Peyer's patch (tissue), 4 donors: ENCODE results near the gene UBE2Q2. TPM values are rescaled to one million over a fixed set of nuclear protein-coding genes. Genes with fewer than 3 reads are reported as not detected.
"Not testable (repeated sequence)": the region's sequence is repeated elsewhere in the genome, so short reads cannot be mapped to it uniquely, and the experiment has no call there.

ENCODE experiments used
- DNase-seq, 3 donors: peaks; one replicate each; pipeline ENCODE4 v3.0.0-alpha.2; 2017 to 2019
- H3K27ac ChIP-seq, 4 donors: fragments of 200-600 bp; sonication (generic); one replicate each; pipeline ENCODE4 v1.5.1; 2016 to 2019
- H3K27me3 ChIP-seq, 2 donors: fragments of 200-600 bp; sonication (generic); one replicate each; pipeline ENCODE4 v1.5.1; 2019
- H3K36me3 ChIP-seq, 3 donors: fragments of 200-600 bp; sonication (generic); one replicate each; pipeline ENCODE4 v1.5.1; 2016 to 2019
- H3K4me1 ChIP-seq, 4 donors: fragments of 200-600 bp; sonication (generic); one replicate each; pipeline ENCODE4 v1.5.1; 2016 to 2019
- H3K4me3 ChIP-seq, 4 donors: fragments of 200-600 bp; sonication (generic); 1 replicate in 3 of 4; 2 replicates in 1 of 4; pipeline ENCODE4 v1.5.1; 2016 to 2019; ENCODE audit warnings: mild to moderate bottlenecking in 1 of 4
- H3K9me3 ChIP-seq, 4 donors: fragments of 200-600 bp; sonication (generic); one replicate each; pipeline ENCODE4 v1.5.1; 2016 to 2019; ENCODE audit warnings: mild to moderate bottlenecking in 1 of 4
- POLR2A ChIP-seq, 2 donors: fragments of 450-650 bp; IDR thresholded peaks; one replicate each; pipeline ENCODE4 v1.5.1; 2017; ENCODE audit warnings: antibody characterized with exemption in 2 of 2, mild to moderate bottlenecking in 2 of 2, moderate library complexity in 2 of 2
- total RNA-seq, 4 donors: library from RNA; depleted of rRNA; stranded (reverse); fragments of >200 nt; gene quantifications; one replicate each; pipeline ENCODE4 v1.1.0, GENCODE V29; 2016
- TF ChIP-seq, protein P1 (sequence below), 6 experiments: fragments of 450-650 bp in 4 of 6; fragments of 200-600 bp in 2 of 6; sonication (generic) in 1 of 6; IDR thresholded peaks; one replicate each; pipeline ENCODE4 v1.5.1; 2017 to 2019; ENCODE audit warnings: antibody characterized with exemption in 6 of 6, mild to moderate bottlenecking in 3 of 6, moderate library complexity in 1 of 6

The UBE2Q2 gene
- total RNA-seq: 10 to 100 TPM in 2 of 4 donors, 1 to 10 TPM in 2; 9.3 to 52.0 (median 12.2) TPM

- peaks cover 0 to 13% (median 4%) of the 10 kb centered on the region in 4 donors for H3K4me1 ChIP-seq
- DNase-seq: peak; percentile 72 to 85 (median 73)
- H3K9me3 ChIP-seq: no peaks in the 10 kb centered on the region
- H3K27ac ChIP-seq: peak within 1 kb of the TSS; percentile 85 to 93 (median 88)
- no peaks in the 10 kb centered on the region for H3K36me3 ChIP-seq
- TF ChIP-seq, protein P1, sequence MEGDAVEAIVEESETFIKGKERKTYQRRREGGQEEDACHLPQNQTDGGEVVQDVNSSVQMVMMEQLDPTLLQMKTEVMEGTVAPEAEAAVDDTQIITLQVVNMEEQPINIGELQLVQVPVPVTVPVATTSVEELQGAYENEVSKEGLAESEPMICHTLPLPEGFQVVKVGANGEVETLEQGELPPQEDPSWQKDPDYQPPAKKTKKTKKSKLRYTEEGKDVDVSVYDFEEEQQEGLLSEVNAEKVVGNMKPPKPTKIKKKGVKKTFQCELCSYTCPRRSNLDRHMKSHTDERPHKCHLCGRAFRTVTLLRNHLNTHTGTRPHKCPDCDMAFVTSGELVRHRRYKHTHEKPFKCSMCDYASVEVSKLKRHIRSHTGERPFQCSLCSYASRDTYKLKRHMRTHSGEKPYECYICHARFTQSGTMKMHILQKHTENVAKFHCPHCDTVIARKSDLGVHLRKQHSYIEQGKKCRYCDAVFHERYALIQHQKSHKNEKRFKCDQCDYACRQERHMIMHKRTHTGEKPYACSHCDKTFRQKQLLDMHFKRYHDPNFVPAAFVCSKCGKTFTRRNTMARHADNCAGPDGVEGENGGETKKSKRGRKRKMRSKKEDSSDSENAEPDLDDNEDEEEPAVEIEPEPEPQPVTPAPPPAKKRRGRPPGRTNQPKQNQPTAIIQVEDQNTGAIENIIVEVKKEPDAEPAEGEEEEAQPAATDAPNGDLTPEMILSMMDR (IDR thresholded peaks at IDR 0.05): no peak
- no peak for TF ChIP-seq POLR2A (IDR thresholded peaks at IDR 0.05)
- H3K27me3 ChIP-seq: no peaks in the 10 kb centered on the region
- H3K4me3 ChIP-seq: peak within 1 kb of the TSS; percentile 62 to 89 (median 82)
Observed at GRCh38 chr15:75842722-75843677, at the start of gene UBE2Q2. UBE2Q2 (plus strand) TSS chr15:75843447; CDS start chr15:75843667, 220 bp downstream.

- TF ChIP-seq, protein P1 (IDR thresholded peaks at IDR 0.05): no peak
- TF ChIP-seq POLR2A (IDR thresholded peaks at IDR 0.05): no peak
- Histone ChIP-seq H3K36me3 (no peaks in the 10 kb centered on the region), H3K4me1 (no peaks in the 10 kb centered on the region), H3K4me3 (no peak overlapping the region), H3K27me3 (no peaks in the 10 kb centered on the region), H3K9me3 (no peaks in the 10 kb centered on the region), H3K27ac (no peak overlapping the region)
- DNase-seq: no peak
Observed at GRCh38 chr15:75796321-75796720, 46.9 kb upstream of the UBE2Q2 start.

GRCh38 chr15:75797146-75797545 lies 46.1 kb upstream of the UBE2Q2 start:
- H3K27me3 ChIP-seq, H3K9me3 ChIP-seq, DNase-seq, H3K27ac ChIP-seq, H3K4me3 ChIP-seq, H3K36me3 ChIP-seq, H3K4me1 ChIP-seq: not testable (repeated sequence)

- no peaks in the 10 kb centered on the region for H3K27me3 ChIP-seq
- H3K4me3 ChIP-seq: no peak overlapping the region
- H3K36me3 ChIP-seq: no peaks in the 10 kb centered on the region
- no peaks in the 10 kb centered on the region for H3K9me3 ChIP-seq
- H3K27ac ChIP-seq: no peak overlapping the region
- no peak for TF ChIP-seq POLR2A (IDR thresholded peaks at IDR 0.05)
- TF ChIP-seq, protein P1 (IDR thresholded peaks at IDR 0.05): no peak
- no peak for DNase-seq
- H3K4me1 ChIP-seq: peaks cover 0 to 8% (median 0%) of the 10 kb centered on the region in 4 donors
Observed at GRCh38 chr15:75799190-75799589, 44.1 kb upstream of the UBE2Q2 start.

DNA sequence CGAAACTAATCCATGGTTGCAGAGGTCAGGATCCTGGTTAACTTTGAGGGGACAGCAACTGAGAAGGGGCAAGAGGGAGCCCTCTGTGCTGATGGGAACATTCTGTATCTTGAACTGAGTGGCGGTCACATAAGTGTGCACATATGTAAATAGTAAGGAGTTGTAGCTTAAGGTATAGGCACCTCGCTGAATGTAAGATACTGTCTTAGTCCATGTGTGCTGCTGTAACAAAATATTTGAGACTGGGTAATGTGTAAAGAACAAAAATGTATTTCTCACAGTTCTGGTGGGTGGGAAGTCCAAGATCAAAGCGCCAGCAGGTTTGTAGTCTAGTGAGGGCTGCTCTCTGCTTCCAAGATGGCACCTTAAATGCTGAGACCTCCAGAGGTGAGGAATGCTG lies 42.8 kb upstream of the UBE2Q2 start:
- H3K36me3 ChIP-seq, H3K4me3 ChIP-seq, H3K27me3 ChIP-seq, H3K4me1 ChIP-seq, H3K27ac ChIP-seq, DNase-seq, H3K9me3 ChIP-seq: not testable (repeated sequence)

DNA sequence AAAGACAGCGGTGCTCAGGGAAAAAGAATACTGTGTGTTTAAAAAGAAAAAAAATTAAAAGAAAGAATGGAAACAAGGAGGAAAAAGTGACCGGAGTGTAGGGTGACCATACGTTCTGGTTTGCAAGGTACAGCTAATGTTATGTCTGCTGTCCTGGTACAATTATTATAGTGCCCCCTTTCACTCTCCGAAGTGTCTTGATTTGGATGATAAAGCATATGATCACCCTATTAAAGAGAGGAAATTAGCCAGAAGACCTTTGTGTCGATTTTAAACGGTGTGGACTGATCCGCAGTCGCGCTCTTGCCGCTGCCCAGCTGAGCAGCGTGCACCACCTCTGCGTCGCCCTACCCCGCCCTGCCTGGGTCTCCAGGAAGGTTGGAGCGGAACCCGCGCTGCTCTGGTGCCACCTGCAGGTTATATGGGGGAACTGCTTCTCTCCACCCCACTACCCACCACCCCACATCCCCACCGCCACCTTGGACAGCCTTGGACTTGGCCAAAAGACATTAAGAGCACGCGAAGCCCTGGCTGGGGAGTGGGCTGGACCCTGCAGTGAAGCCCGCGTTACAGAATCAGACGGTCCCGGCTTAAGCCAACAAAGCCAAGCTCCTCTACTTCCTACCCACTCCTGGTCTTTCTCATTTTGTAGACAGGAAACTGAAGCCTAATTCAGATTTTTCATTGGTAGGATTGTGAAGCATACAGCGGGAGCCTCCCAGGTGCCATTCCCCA lies 41.2 kb upstream of the UBE2Q2 start:
- Histone ChIP-seq H3K27me3 (no peaks in the 10 kb centered on the region), H3K36me3 (no peaks in the 10 kb centered on the region), H3K4me1 (peaks cover 0 to 8% (median 0%) of the 10 kb centered on the region in 4 donors), H3K27ac (no peak overlapping the region), H3K9me3 (no peaks in the 10 kb centered on the region), H3K4me3 (peak overlapping the region in 1 of 4 donors; percentile 22)
- DNase-seq: peak; percentile 64 to 89 (median 82)
- TF ChIP-seq POLR2A (IDR thresholded peaks at IDR 0.05): no peak
- TF ChIP-seq, protein P1 (IDR thresholded peaks at IDR 0.05): peak; percentile 42 to 97 (median 80)

DNA sequence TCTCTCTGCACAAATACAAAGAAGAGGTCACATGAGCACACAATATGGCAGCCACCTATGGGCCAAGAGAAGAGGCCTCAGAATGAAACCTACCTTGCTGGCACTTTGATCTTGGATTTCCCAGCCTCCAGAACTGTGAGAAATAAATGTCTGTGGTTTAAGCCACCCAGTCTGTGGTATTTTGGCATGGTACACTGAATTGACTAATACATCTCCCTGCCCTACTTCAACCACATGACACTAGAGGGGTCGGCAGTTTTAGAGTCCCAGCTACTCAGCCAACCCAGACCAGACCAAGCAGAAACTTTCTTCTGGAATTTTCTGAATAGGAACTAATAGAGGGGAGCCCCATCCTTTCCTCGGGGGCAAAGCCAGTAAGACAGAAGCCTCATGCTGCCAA lies 35.8 kb upstream of the UBE2Q2 start:
- not testable (repeated sequence) for H3K27me3 ChIP-seq, H3K36me3 ChIP-seq, H3K27ac ChIP-seq, H3K4me1 ChIP-seq, DNase-seq, H3K4me3 ChIP-seq, H3K9me3 ChIP-seq

- DNase-seq, H3K27ac ChIP-seq, H3K4me1 ChIP-seq, H3K4me3 ChIP-seq, H3K36me3 ChIP-seq, H3K9me3 ChIP-seq, H3K27me3 ChIP-seq: not testable (repeated sequence)
Observed at GRCh38 chr15:75808009-75808408, 35.2 kb upstream of the UBE2Q2 start.
